Pancreas (tissue), 10 donors: ENCODE data around the gene PLCG2. TPM values are rescaled to one million over a fixed set of nuclear protein-coding genes. Genes with fewer than 3 reads are reported as not detected.
A peak's percentile ranks its signal among the peaks of the same experiment; 100 is the strongest.

Experiments used
- ATAC-seq, 4 donors: fragments of 200-7000 bp; cut with Tn5 transposase; one replicate each; pipeline versions ENCODE4 v1.8.0 to v1.9.1; 2020; ENCODE audit warnings: mild to moderate bottlenecking in 4 of 4, moderate library complexity in 4 of 4
- DNase-seq, 6 donors: peaks; one replicate each; pipeline ENCODE4 v3.0.0-alpha.2; 2020
- FAIRE-seq: peaks from 2 replicates; lab custom pipeline; 2012; peaks lifted over from hg19 to GRCh38; lab: Jason Lieb, UNC
- H3K27ac ChIP-seq, 4 donors: fragments of 200-600 bp; sonication (generic); 1 replicate in 3 of 4; 2 replicates in 1 of 4; pipeline versions ENCODE4 v1.5.0 to v1.8.0; 2020
- H3K27me3 ChIP-seq, 4 donors: fragments of 200-600 bp; one replicate each; pipeline ENCODE4 v1.8.0; 2021
- H3K36me3 ChIP-seq, 3 donors: fragments of 200-600 bp; sonication (generic) in 1 of 3; one replicate each; pipeline versions ENCODE4 v1.5.0 to v1.8.0; 2020 to 2021
- H3K4me1 ChIP-seq, 3 donors: fragments of 200-600 bp; one replicate each; pipeline ENCODE4 v1.8.0; 2021
- H3K4me3 ChIP-seq, 4 donors: fragments of 200-600 bp; sonication (generic) in 2 of 4; one replicate each; pipeline versions ENCODE4 v1.5.0 to v1.8.0; 2020 to 2021
- H3K9me3 ChIP-seq, 4 donors: fragments of 200-600 bp; one replicate each; pipeline ENCODE4 v1.8.0; 2021
- WGBS, 2 donors: extraction: QIAGEN DNeasy Blood & Tissue Kit; methylation state at CpG; one replicate each; pipeline ENCODE4 v1.1.7; 2013; 5-methylcytosine and 5-hydroxymethylcytosine counted together
- intact Hi-C, 3 donors: fragments of 100-400 bp; cut with DNase I; formaldehyde crosslinking; loops; one replicate each; pipeline versions ENCODE4 v1.11.1 to v1.14.2; 2022
- polyA plus RNA-seq, 2 donors: library from polyadenylated mRNA; stranded (reverse); fragments of 200-250 nt; gene quantifications; one replicate each; pipeline ENCODE4 v1.2.3, GENCODE V29; 2013
- total RNA-seq, 6 donors: library from RNA; stranded (reverse); fragmentation: NEBNext Ultra II Directional in 4 of 6; extraction: Animal tissue kit (Norgen Biotek cat#: 25700) in 4 of 6; gene quantifications; one replicate each; pipeline versions ENCODE4 v1.2.1 to v1.2.4, GENCODE V29; 2021 to 2023
- TF ChIP-seq, protein P1 (sequence below), 4 donors: fragments of 200-600 bp; sonication (generic) in 3 of 4; IDR thresholded peaks; one replicate each; pipeline versions ENCODE4 v1.5.0 to v1.8.0; 2021; ENCODE audit warnings: antibody characterized with exemption in 4 of 4
- donor health status: healthy with polysubstance abuse.
- donor health status: DM: no; HTN: no; CAD: no; lungs with moderate emphysema.
- donor health status: DM: no; HTN: no; CAD: no.
- donor health status: control.
- donor health status: control.
- donor health status: Bipolar disorder and iron deficiency.
- donor health status: DM: yes; HTN: yes; CAD: no.
- donor health status: DM: no; HTN: no; CAD: no.
- donor health status: DM: no; HTN: no; CAD: no.
- donor health status: DM: yes; HTN: yes; CAD: no.

The PLCG2 gene
- total and polyA plus RNA-seq, 8 donors = 3.7 to 23.6 (median 8.0) TPM

- no peaks in the 10 kb centered on the region for H3K27me3 ChIP-seq
- H3K36me3 ChIP-seq = no peaks in the 10 kb centered on the region
- DNase-seq (no peak), FAIRE-seq (no peak), ATAC-seq (no peak)
- H3K4me1 ChIP-seq = peaks cover 0 to 12% (median 0%) of the 10 kb centered on the region in 3 donors
- H3K9me3 ChIP-seq = no peaks in the 10 kb centered on the region
- H3K27ac ChIP-seq = peak overlapping the region in 1 of 4 donors; percentile 16
- no peak overlapping the region for H3K4me3 ChIP-seq
- TF ChIP-seq, protein P1, sequence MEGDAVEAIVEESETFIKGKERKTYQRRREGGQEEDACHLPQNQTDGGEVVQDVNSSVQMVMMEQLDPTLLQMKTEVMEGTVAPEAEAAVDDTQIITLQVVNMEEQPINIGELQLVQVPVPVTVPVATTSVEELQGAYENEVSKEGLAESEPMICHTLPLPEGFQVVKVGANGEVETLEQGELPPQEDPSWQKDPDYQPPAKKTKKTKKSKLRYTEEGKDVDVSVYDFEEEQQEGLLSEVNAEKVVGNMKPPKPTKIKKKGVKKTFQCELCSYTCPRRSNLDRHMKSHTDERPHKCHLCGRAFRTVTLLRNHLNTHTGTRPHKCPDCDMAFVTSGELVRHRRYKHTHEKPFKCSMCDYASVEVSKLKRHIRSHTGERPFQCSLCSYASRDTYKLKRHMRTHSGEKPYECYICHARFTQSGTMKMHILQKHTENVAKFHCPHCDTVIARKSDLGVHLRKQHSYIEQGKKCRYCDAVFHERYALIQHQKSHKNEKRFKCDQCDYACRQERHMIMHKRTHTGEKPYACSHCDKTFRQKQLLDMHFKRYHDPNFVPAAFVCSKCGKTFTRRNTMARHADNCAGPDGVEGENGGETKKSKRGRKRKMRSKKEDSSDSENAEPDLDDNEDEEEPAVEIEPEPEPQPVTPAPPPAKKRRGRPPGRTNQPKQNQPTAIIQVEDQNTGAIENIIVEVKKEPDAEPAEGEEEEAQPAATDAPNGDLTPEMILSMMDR (IDR thresholded peaks at IDR 0.05) = no peak
- 71 to 84% methylated on average over 7 of the region's 7 CpGs for WGBS, 2 donors
- intact Hi-C loops = no loop called here
These were observed 6.2 kb downstream of the PLCG2 start for GRCh38 chr16:81785138-81785924.

GRCh38 chr16:81786321-81786720, 7.2 kb downstream of the PLCG2 start:
- ATAC-seq (peak in 2 of 4 donors; percentile 11 to 40), FAIRE-seq (no peak)
- peak overlapping the region in 2 of 4 donors; percentile 16 to 26 for H3K27ac ChIP-seq

DNA sequence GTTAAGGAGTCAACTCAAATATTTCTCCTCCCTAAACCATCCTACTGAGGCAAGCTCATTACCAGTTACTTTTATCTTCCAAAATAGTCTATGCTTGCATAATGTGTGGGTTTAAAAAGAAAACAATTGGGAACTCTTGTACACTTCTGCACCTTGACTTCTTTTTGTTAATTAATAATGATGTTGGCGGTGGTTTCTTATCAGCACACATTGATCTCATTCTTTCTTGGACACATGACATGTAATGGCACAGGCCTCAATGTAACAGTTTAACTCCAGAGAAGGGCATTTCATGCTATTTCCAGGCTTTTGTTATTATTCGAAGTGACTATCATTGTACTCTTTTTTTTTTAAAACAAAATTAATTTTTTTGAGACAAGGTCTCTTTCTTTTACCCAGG, 7.8 kb downstream of the PLCG2 start:
- Histone ChIP-seq H3K27me3 (no peaks in the 10 kb centered on the region), H3K9me3 (no peaks in the 10 kb centered on the region), H3K27ac (no peak overlapping the region), H3K4me1 (peaks cover 0 to 12% (median 0%) of the 10 kb centered on the region in 3 donors), H3K4me3 (no peak overlapping the region), H3K36me3 (no peaks in the 10 kb centered on the region)
- TF ChIP-seq, protein P1 (IDR thresholded peaks at IDR 0.05) = no peak
- intact Hi-C loops = no loop called here
- FAIRE-seq (no peak), DNase-seq (no peak), ATAC-seq (peak; percentile 35 to 81 (median 61))
- WGBS, 2 donors = 43 to 63% methylated on average over 2 of the region's 2 CpGs

More at GRCh38 chr16:81786321-81786720, 7.2 kb downstream of the PLCG2 start:
- TF ChIP-seq, protein P1 (IDR thresholded peaks at IDR 0.05) = no peak
- DNase-seq = no peak
- no peaks in the 10 kb centered on the region for H3K9me3 ChIP-seq
- H3K4me3 ChIP-seq = no peak overlapping the region
- no peaks in the 10 kb centered on the region for H3K36me3 ChIP-seq
- H3K4me1 ChIP-seq = peaks cover 0 to 12% (median 0%) of the 10 kb centered on the region in 3 donors
- no peaks in the 10 kb centered on the region for H3K27me3 ChIP-seq
- intact Hi-C loops = no loop called here
- 43 to 56% methylated on average over 6 of the region's 6 CpGs for WGBS, 2 donors

- Histone ChIP-seq H3K27ac (no peak overlapping the region), H3K9me3 (no peaks in the 10 kb centered on the region), H3K36me3 (no peaks in the 10 kb centered on the region), H3K4me3 (no peak overlapping the region), H3K4me1 (peaks cover 0 to 12% (median 0%) of the 10 kb centered on the region in 3 donors), H3K27me3 (no peaks in the 10 kb centered on the region)
- 60 to 75% methylated on average over 6 of the region's 6 CpGs for WGBS, 2 donors
- DNase-seq (no peak), ATAC-seq (no peak), FAIRE-seq (no peak)
- intact Hi-C loops = no loop called here
- TF ChIP-seq, protein P1 (IDR thresholded peaks at IDR 0.05) = no peak
These were observed 8.6 kb downstream of the PLCG2 start for GRCh38 chr16:81787659-81788058.

DNA sequence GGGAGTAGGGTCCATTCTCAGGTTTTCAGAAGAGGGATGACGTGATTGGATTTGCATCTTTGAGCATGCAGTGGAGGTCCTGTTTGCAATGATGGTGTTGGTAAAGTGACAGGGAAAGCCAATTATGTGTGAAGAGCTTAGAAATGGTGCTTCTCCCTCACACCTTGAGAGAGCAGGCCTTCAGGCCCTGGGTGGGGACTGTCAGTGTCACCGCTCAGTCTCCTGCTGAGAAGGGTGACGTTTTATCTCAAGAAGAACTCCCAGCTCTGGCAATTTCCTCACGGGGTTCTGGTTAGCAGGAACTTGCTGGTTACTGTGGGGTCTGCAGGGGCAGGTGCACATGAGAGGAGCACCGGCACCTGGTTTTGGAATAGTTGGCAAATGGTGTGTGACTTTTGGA, 11.2 kb downstream of the PLCG2 start:
- Histone ChIP-seq H3K4me3 (no peak overlapping the region), H3K27ac (no peak overlapping the region), H3K36me3 (no peaks in the 10 kb centered on the region), H3K27me3 (no peaks in the 10 kb centered on the region), H3K4me1 (peaks cover 0 to 5% (median 0%) of the 10 kb centered on the region in 3 donors), H3K9me3 (no peaks in the 10 kb centered on the region)
- intact Hi-C loops = no loop called here
- TF ChIP-seq, protein P1 (IDR thresholded peaks at IDR 0.05) = no peak
- 80 to 87% methylated on average over 5 of the region's 5 CpGs for WGBS, 2 donors
- no peak for FAIRE-seq
- DNase-seq = no peak
- ATAC-seq = no peak
